Measurements from ENCODE around the gene WIF1.

GRCh38 chr12:65005716-65006115 lies 115.4 kb downstream of the WIF1 start:
- TF ChIP-seq, protein P1, sequence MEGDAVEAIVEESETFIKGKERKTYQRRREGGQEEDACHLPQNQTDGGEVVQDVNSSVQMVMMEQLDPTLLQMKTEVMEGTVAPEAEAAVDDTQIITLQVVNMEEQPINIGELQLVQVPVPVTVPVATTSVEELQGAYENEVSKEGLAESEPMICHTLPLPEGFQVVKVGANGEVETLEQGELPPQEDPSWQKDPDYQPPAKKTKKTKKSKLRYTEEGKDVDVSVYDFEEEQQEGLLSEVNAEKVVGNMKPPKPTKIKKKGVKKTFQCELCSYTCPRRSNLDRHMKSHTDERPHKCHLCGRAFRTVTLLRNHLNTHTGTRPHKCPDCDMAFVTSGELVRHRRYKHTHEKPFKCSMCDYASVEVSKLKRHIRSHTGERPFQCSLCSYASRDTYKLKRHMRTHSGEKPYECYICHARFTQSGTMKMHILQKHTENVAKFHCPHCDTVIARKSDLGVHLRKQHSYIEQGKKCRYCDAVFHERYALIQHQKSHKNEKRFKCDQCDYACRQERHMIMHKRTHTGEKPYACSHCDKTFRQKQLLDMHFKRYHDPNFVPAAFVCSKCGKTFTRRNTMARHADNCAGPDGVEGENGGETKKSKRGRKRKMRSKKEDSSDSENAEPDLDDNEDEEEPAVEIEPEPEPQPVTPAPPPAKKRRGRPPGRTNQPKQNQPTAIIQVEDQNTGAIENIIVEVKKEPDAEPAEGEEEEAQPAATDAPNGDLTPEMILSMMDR (IDR thresholded peaks at IDR 0.05), result no peak
- TF ChIP-seq POLR2A (IDR thresholded peaks at IDR 0.05), result no peak
